HepG2 (cell line): Measurements from ENCODE around the gene GRK5. TPM values are rescaled to one million over a fixed set of nuclear protein-coding genes. Genes with fewer than 3 reads are reported as not detected.

Experiments used
- ATF4 ChIP-seq, 2 experiments: fragments of 450-650 bp in 1 of 2; sonication (generic) in 1 of 2; formaldehyde crosslinking; IDR thresholded peaks; 2 replicates each; pipeline versions ENCODE4 v1.5.0 to v1.8.0; 2020 to 2022; ENCODE audit warnings: mild to moderate bottlenecking in 1 of 2, missing genetic modification reagents in 1 of 2
- ATF7-NPFF ChIP-seq: sonication (generic); formaldehyde crosslinking; IDR thresholded peaks from 2 replicates; pipeline ENCODE4 v1.8.1; 2023; ENCODE audit warnings: mild to moderate bottlenecking, low read depth, missing genetic modification reagents, moderate library complexity
- BATF2 ChIP-seq: sonication (generic); formaldehyde crosslinking; IDR thresholded peaks from 2 replicates; pipeline ENCODE4 v1.8.0; 2022; ENCODE audit warnings: mild to moderate bottlenecking, missing genetic modification reagents, moderate library complexity
- BCL3 ChIP-seq: sonication (generic); formaldehyde crosslinking; IDR thresholded peaks from 2 replicates; pipeline ENCODE4 v1.5.1; 2020; ENCODE audit warnings: mild to moderate bottlenecking, missing genetic modification reagents, moderate library complexity
- DR1 ChIP-seq: sonication (generic); formaldehyde crosslinking; IDR thresholded peaks from 2 replicates; pipeline ENCODE4 v1.8.0; 2021; ENCODE audit warnings: mild to moderate bottlenecking, missing genetic modification reagents, inconsistent platforms
- EZH2 ChIP-seq: conservative IDR thresholded peaks from 2 replicates; pipeline ENCODE4 v1.6.1; 2012; ENCODE audit warnings: mild to moderate bottlenecking, low read depth, low read length, moderate library complexity
- FOXA3 ChIP-seq: IDR thresholded peaks from 2 replicates; pipeline ENCODE4 v1.6.1; 2016; ENCODE audit warnings: missing genetic modification reagents, missing compliant biosample characterization
- GABPA ChIP-seq, 2 experiments: IDR thresholded peaks; 2 replicates each; pipeline ENCODE4 v1.6.1; 2011 to 2016; ENCODE audit warnings: low read depth in 2 of 2, low read length in 1 of 2, missing biosample characterization in 1 of 2, missing genetic modification characterization in 1 of 2
- MAF1 ChIP-seq: sonication (generic); formaldehyde crosslinking; IDR thresholded peaks from 2 replicates; pipeline ENCODE4 v1.5.0; 2020; ENCODE audit warnings: missing genetic modification reagents, borderline replicate concordance
- MEIS1 ChIP-seq: sonication (generic); formaldehyde crosslinking; IDR thresholded peaks from 2 replicates; pipeline ENCODE4 v1.9.0; 2021; ENCODE audit warnings: mild to moderate bottlenecking, missing genetic modification reagents, moderate library complexity, borderline replicate concordance
- MNT ChIP-seq: fragments of 450-650 bp; IDR thresholded peaks from 2 replicates; pipeline ENCODE4 v1.6.1; 2016
- NR2F2 ChIP-seq: IDR thresholded peaks from 2 replicates; pipeline ENCODE4 v1.6.1; 2012; ENCODE audit warnings: low read depth, inconsistent platforms, borderline replicate concordance
- PRPF4 ChIP-seq: fragments of 200-400 bp; formaldehyde crosslinking; IDR thresholded peaks from 2 replicates; pipeline ENCODE4 v1.6.1; 2016; ENCODE audit warnings: low read length, low read depth; ENCODE audit not compliant: poor library complexity, severe bottlenecking
- RFXAP ChIP-seq: sonication (generic); formaldehyde crosslinking; IDR thresholded peaks from 2 replicates; pipeline ENCODE4 v1.4.0; 2020; ENCODE audit warnings: missing genetic modification reagents, borderline replicate concordance
- SP2 ChIP-seq: sonication (generic); formaldehyde crosslinking; IDR thresholded peaks from 2 replicates; pipeline ENCODE4 v1.5.1; 2020; ENCODE audit warnings: mild to moderate bottlenecking, missing genetic modification reagents
- TAF1 ChIP-seq: sonication (generic); formaldehyde crosslinking; IDR thresholded peaks from 2 replicates; pipeline ENCODE4 v1.4.0; 2020; ENCODE audit warnings: missing genetic modification reagents
- TEF ChIP-seq: sonication (generic); formaldehyde crosslinking; IDR thresholded peaks from 2 replicates; pipeline ENCODE4 v1.5.0; 2020; ENCODE audit warnings: missing genetic modification reagents
- TOPORS ChIP-seq: sonication (generic); formaldehyde crosslinking; IDR thresholded peaks from 2 replicates; pipeline ENCODE4 v1.8.0; 2023; ENCODE audit warnings: mild to moderate bottlenecking, missing genetic modification reagents
- ZNF441 ChIP-seq: sonication (generic); formaldehyde crosslinking; IDR thresholded peaks from 2 replicates; pipeline ENCODE4 v1.7.0; 2021; ENCODE audit warnings: missing genetic modification reagents, borderline replicate concordance
- ZNF670 ChIP-seq: sonication (generic); formaldehyde crosslinking; IDR thresholded peaks from 2 replicates; pipeline ENCODE4 v1.8.0; 2022; ENCODE audit warnings: mild to moderate bottlenecking, missing genetic modification reagents, borderline replicate concordance
- ZNF724P ChIP-seq: sonication (generic); formaldehyde crosslinking; IDR thresholded peaks from 2 replicates; pipeline ENCODE4 v1.8.0; 2022; ENCODE audit warnings: missing genetic modification reagents, borderline replicate concordance
- polyA plus RNA-seq, 8 experiments: library from polyadenylated mRNA; depleted of rRNA in 3 of 8; stranded (reverse) in 7 of 8; unstranded in 1 of 8; fragments of >200 nt; fragmentation: Illumina TruSeq in 4 of 8; extraction: Trizol in 4 of 8; gene quantifications; 2 replicates each; pipeline versions ENCODE4 v1.2.1 to v1.2.3, GENCODE V29; 2011 to 2016; ENCODE audit warnings: low read depth in 4 of 8, missing spikeins in 1 of 8, mixed read lengths in 1 of 8; ENCODE audit not compliant: insufficient read depth in 1 of 8
- total RNA-seq, 5 experiments: library from RNA; depleted of rRNA; stranded (reverse); fragments of >200 nt; fragmentation: Illumina TruSeq; extraction: Trizol; gene quantifications; 2 replicates each; pipeline ENCODE4 v1.2.3, GENCODE V29; 2016; ENCODE audit warnings: low read depth in 1 of 5
- TF ChIP-seq, protein P1 (sequence below): sonication (generic); formaldehyde crosslinking; IDR thresholded peaks from 2 replicates; pipeline ENCODE4 v1.4.0; 2020; ENCODE audit warnings: missing genetic modification reagents, low read depth, mild to moderate bottlenecking, borderline replicate concordance

Gene GRK5
- total and polyA plus RNA-seq, 2 of the 13 experiments (the other 11 are each of a cell fraction or from before 2014, with no cell fraction given), result 10.4 to 12.6 TPM

DNA sequence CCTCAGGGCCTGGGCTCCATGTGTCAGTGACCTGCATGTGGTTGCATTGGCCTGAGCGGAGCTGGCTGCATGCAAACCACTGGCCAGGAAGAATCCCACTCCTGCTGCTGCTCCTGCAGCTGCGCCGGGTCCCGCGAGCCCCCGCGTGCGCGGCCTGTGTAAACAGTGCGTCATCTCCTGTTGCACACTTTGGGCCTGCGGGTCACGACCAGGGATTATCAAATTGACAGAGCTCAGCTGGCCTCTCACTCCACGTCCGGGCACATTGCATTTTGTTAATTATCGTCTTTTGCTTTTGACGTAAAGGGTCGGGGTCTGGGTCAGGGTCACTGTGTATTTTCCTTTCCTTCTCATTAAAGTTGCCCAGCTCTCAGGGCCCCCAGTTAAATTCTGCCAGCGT, 202.5 kb downstream of the GRK5 start (continued):
- no peak for TF ChIP-seq PRPF4
- TF ChIP-seq FOXA3, result peak; percentile 94
- TF ChIP-seq, protein P1, sequence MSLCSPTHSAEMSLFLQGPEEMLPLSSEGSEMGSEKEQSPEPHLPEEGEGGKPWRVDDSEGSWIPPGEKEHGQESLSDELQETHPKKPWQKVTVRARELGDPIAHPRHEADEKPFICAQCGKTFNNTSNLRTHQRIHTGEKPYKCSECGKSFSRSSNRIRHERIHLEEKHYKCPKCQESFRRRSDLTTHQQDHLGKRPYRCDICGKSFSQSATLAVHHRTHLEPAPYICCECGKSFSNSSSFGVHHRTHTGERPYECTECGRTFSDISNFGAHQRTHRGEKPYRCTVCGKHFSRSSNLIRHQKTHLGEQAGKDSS, result peak; percentile 32; the same call in 1 of the 2 replicates
- peak; percentile 25; the same call in 1 of the 2 replicates for TF ChIP-seq TAF1 (CRISPR knock-in tag)
- TF ChIP-seq ZNF670, result peak; percentile 55; the same call in 1 of the 2 replicates
- no peak for TF ChIP-seq DR1 (CRISPR knock-in tag)
- TF ChIP-seq MNT, result 0 out of 2 replicates have a peak, but pooled peaks have one; percentile 20
- TF ChIP-seq MAF1, result no peak
- TF ChIP-seq GABPA (IDR thresholded peaks at IDR 0.05; ENCODE audit: low read depth, low read length), result no peak
- TF ChIP-seq GABPA (CRISPR knock-in tag; IDR thresholded peaks at IDR 0.05; ENCODE audit: low read depth), result peak; percentile 70
- TF ChIP-seq ATF4 (CRISPR knock-in tag; IDR thresholded peaks at IDR 0.05), result peak in 1 of 2 experiments; percentile 86; a peak in 2 of 4 replicates
- TF ChIP-seq MEIS1, result 0 out of 2 replicates have a peak, but pooled peaks have one; percentile 32
- 0 out of 2 replicates have a peak, but pooled peaks have one; percentile 21 for TF ChIP-seq ZNF441
- TF ChIP-seq SP2 (CRISPR knock-in tag), result no peak
- TF ChIP-seq TOPORS, result no peak
- 0 out of 2 replicates have a peak, but pooled peaks have one; percentile 49 for TF ChIP-seq BCL3 (CRISPR knock-in tag)
- 0 out of 2 replicates have a peak, but pooled peaks have one; percentile 38 for TF ChIP-seq BATF2
- peak; percentile 75 for TF ChIP-seq NR2F2
- TF ChIP-seq ZNF724P (CRISPR knock-in tag), result no peak
- no peak for TF ChIP-seq EZH2
- TF ChIP-seq TEF (CRISPR knock-in tag), result no peak
- TF ChIP-seq RFXAP, result no peak
- peak; percentile 60; the same call in 1 of the 2 replicates for TF ChIP-seq ATF7-NPFF
